OCI-LY3 (cell line): ENCODE measurements around the gene IL1A.

Experiments
- EZH2phosphoT487 ChIP-seq: fragments of 200-600 bp; shearing (Covaris generic); IDR thresholded peaks from 2 replicates; pipeline ENCODE4 v1.6.1; 2018; ENCODE audit warnings: antibody characterized with exemption, mixed run types, low read depth
- TF ChIP-seq, protein P1 (sequence below): fragments of 200-600, 300-600 bp; sonication (generic); IDR thresholded peaks from 2 replicates; pipeline ENCODE4 v1.5.1; 2014; ENCODE audit warnings: antibody characterized with exemption, low read length, low read depth

DNA sequence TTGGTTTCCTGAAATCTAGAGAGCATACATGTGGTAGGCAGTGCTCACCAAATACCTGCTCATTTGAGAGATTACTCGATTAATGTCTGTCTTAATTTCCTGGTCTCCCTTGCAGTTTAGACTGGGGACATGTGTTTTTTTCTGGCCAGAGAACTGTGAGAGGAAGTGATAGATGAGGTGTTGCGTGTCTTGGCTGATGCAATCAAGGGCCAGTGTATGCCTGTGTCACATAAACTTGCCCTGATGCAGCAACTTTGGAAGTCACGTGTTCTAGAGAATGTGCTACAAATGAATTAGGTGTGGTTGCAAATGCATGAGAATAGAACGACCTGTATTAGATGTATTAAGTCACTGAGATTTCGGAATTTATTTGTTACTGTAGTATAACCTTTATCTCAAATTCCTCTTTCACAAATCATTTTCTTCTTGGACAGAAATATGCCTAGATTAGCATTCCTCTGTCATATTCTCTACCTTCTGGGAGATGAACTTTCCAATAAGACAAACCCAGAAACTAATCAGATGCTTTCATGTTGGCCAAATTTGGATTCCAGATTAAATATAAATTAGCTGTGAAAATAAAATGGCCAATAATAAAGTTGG lies 9.9 kb upstream of the IL1A start:
- TF ChIP-seq, protein P1, sequence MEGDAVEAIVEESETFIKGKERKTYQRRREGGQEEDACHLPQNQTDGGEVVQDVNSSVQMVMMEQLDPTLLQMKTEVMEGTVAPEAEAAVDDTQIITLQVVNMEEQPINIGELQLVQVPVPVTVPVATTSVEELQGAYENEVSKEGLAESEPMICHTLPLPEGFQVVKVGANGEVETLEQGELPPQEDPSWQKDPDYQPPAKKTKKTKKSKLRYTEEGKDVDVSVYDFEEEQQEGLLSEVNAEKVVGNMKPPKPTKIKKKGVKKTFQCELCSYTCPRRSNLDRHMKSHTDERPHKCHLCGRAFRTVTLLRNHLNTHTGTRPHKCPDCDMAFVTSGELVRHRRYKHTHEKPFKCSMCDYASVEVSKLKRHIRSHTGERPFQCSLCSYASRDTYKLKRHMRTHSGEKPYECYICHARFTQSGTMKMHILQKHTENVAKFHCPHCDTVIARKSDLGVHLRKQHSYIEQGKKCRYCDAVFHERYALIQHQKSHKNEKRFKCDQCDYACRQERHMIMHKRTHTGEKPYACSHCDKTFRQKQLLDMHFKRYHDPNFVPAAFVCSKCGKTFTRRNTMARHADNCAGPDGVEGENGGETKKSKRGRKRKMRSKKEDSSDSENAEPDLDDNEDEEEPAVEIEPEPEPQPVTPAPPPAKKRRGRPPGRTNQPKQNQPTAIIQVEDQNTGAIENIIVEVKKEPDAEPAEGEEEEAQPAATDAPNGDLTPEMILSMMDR = no peak
- TF ChIP-seq EZH2phosphoT487 = no peak
